NCI-H2227 (cell line): ENCODE data around the gene RANBP17.
A peak's percentile ranks its signal among the peaks of the same experiment; 100 is the strongest.
"Not testable (repeated sequence)": the region's sequence is repeated elsewhere in the genome, so short reads cannot be mapped to it uniquely, and the experiment has no call there.

ENCODE experiments used
- DNase-seq: peaks from one replicate; lab custom pipeline; 2025; ENCODE audit not compliant: unreplicated experiment; lab: John Stamatoyannopoulos, UW

Gene RANBP17

DNA sequence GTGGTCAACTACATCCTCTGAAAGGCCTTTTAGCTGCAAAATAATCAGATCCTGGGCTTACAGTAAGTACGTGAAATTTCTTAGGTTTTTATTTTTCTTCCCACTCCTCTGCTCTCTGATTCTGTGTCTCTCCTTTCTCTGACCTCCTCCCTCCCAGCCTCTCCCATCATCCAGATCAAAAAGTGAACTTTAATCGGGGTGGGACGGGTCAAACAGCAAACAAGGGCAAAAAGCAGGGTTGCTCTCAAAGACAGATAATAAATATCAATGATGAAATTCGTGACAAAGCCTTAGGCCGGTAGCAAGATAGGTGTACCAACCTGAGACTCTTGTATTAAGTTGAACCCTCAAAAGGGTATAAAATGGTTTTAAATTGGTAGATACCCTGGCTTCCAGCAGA, 76.1 kb downstream of the RANBP17 start:
- DNase-seq: no peak

DNA sequence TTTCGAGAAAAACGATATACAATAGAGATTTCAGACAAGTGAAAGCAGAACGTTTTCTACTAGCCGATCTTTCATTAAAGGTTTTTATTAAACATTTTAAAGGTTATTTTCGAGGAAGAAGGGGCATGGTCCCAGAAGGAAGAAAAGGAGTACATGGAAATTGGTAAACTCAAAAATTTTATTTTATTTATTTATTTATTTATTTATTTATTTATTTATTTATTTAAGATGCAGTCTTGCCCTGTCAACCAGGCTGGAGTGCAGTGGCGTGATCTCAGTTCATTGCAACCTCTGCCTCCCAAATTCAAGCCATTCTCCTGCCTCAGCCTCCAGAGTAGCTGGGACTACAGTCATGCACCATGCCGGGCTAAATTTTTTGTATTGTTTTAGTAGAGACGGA, 77.4 kb downstream of the RANBP17 start:
- DNase-seq: no peak

DNA sequence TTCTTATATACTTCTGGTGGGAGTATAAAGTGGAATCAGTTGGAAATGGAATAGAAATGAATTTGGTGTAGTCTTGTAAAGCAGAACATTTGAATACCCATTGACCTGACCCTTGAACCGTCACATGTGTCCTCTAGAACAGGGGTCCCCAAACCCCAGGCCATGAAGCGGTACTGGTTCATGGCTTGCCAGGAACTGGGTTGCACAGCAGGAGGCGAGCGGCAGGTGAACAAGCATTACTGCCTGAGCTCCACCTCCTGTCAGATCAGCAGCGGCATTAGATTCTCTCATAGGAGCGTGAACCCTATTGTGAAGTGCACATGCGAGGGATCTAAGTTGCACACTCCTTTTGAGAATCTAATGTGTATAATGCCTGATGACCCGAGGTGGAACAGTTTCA, 80.0 kb downstream of the RANBP17 start:
- no peak for DNase-seq

DNA sequence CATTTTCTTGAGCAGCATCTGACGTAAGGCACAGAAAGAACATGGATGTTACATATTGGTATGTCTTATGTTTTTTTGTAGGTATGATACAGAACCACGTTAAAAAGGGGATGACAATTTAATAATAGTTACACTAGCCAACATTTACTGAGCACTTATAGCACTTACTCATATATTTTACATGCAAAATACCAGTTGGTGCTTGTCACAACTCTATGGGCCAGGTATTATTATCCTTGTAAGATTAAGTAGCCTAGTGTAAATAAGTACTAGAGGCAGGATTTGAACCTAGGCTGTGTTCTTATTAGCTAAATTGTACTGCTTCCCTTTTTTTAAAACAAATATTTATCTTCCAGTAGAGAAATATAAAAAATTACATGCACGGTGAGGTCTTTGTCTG, 83.5 kb downstream of the RANBP17 start:
- no peak for DNase-seq

DNA sequence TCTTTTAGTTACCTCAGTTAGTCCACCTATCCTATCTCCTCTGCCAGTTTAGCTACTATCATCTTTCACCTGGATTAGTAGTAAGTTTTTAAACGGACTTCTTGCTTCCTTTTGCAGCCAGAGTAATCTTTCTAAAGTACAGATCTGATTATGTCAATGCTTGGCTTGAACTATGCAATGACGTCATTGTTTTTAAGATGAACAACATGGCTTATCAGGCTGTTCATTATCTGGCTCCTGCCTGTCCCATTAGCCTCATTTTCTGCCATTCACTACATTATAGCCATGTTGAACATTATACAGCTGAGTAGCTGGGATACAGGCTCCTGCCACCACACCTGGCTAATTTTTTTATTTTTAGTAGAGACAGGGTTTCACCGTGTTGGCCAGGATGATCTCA, 98.7 kb downstream of the RANBP17 start:
- no peak for DNase-seq

DNA sequence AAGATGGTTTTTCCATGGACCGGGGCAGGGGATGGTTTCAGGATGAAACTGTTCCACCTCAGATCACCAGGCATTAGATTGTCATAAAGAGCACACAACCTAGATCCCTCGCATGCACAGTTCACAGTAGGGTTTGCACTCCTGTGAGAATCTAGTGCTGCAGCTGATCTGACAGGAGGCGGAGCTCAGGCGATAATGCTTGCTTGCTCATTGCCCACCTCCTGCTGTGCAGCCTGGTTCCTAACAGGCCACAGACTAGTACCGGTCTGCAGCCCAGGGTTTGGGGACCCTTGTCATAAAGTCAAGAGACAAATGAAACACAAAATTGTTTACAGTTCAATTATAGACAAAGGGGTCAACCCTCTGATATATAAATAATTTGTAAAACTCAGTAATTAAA, 101.7 kb downstream of the RANBP17 start:
- no peak for DNase-seq

DNA sequence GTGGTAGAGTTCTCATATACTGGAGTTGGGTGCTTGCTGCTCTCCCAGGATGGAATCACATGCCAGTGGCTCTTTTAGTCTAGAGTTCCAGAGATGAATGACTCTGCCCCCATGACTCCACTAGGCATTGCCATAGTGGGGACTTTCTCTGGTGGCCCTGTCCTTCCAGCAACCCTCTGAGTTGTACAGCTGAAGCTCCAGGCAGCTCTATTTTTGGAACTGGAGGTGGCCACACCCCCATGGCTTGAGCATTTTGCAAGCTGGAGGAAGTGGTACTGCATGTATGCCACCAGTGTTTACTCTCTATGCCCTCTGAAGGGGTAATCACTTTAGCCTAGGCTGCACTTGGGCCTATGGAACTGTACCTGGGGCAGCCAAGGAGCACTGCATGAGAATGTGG, 112.6 kb downstream of the RANBP17 start:
- no peak for DNase-seq

DNA sequence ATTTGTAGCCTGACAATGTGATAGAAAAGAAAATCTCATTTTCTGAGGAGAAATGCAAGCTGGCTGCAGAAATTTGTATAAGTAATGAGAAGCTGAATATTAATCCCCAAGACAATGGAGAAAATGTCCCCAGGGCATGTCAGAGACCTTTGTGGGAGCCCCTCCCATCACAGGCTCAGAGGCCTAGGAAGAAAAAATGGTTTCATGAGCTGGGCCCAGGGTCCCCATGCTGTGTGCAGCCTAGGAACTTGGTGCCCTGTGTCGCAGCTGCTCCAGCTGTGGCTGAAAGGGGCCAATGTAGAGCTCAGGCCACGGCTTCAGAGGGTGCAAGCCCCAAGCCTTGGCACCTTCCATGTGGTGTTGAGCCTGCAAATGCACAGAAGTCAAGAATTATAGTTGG, 118.4 kb downstream of the RANBP17 start:
- not testable (repeated sequence) for DNase-seq

DNA sequence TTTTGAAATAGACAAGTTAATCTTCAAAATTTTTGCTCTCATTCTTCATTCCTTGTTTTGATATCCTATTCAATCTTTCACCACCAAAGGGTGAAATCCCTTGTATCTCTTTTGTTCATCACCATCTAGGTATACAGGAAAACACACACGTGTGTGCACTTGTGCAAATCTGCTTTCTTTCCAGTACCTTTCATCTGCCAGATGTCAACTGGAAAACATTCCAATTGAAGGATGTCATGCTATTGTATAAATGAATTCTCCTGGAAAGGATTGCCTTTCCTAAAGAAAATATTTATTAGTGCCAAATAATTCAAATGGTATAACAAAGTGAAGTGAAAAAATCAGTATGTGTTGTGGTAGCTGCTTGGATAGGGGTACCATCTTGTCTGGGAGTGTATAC, 123.7 kb downstream of the RANBP17 start:
- DNase-seq: no peak

DNA sequence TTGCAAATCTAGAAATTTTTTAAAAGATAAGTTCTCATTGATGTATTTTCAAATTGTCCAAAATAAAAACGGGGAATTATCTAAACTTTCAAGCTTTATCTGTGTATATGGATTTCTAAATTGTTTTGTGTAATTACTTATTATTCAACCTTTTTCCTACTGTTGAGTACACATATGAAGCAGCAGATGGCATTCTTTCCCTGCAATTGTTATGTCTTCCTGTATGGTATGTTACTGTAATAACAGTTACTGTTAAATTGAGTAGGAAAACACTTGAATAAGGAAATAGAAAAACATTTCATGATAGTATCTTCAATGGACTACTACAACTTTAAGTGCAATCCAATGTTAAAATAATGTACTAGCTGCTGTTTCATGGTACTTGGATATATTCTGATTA, 124.8 kb downstream of the RANBP17 start:
- peak; percentile 38 for DNase-seq

DNA sequence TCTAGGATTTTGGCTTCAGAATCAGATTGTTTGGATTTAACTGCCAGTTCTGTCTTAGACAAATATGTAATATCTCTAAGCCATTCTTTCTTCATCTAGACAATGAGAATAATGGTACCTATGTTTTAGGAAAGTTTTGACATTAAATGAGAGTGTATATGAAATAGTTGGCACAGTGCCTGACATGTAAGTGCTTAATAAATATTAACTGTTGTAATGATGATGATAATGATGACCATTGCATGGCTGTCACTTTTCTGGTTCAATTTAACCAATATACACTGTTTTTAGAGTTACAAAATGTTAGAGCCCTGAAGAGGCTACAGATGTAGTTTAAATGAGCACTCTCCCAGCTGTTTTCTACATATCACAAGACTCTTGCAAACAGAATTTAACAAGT, 131.7 kb downstream of the RANBP17 start:
- DNase-seq: no peak

DNA sequence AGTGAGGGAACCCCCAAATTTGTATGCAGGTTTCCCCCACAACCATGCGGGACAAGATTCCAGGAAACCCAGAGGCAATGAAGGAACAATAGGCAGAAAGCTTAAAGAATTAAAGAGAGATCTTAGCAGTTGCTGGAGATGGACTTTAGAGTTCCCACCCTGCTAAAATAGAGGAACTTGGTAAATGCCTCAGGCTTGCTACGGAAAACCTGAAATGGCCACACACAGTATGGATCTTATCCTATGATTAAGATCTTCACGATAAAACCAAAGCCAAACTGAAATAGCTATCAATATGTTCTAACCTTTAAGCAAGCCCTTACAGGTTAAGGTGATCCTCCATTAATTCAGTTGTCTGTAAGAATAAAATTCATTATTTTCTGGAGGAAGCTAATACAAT, 148.3 kb downstream of the RANBP17 start:
- DNase-seq: no peak

DNA sequence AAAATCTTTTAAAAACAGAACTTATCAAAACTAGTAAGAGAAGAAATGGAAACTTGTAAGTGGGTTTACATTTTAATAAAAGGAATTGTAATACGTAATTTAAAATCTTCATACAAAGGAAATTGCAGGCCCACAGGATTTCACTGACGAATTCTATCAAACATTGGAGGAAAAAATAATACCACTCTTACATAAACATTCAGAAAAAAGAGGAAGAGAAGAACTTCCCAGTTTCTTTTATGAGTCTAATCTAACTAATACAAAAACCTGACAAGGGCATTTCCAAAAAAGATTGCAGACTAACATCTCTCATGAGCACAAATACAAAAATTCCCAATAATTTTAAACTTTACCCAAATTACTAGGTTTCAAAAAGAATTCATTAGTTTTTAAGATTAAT, 149.0 kb downstream of the RANBP17 start:
- DNase-seq: no peak

DNA sequence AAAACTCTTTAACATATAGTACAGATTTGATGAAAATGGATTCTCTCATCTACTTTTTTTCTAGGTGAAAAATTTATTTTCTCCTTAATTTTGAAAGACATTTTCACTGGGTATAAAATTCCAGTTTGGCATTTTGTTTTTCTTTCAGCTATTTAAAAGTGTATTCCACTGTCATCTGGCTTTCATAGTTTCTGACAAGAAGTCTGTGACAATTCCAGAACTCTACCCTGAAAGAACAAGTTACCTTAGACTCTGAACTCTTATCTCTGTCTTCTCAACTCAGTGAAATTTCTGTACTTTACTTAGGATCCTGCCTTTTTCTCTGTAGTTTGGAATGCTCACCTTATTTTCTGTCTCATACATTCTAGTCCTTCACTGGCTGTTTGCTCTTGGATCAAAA, 161.7 kb downstream of the RANBP17 start:
- no peak for DNase-seq

DNA sequence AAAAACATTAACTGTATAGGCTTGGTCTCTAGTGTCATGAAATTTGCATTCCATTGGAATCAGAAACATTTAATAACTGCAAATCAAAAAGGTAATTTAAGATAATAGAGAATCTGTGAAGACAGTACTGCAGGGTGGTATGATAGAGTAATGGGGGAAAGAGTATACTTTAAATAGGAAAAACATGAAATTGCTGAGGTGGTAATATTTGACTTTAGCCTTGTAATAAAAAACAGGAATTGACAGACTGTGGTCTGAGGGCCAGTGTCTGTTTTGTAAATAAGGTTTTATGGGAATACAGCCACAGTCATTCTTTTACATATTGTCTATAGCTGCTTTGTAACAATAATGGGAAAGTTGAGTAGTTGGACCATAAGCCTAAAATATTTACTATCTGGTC, 162.3 kb downstream of the RANBP17 start:
- DNase-seq: no peak

DNA sequence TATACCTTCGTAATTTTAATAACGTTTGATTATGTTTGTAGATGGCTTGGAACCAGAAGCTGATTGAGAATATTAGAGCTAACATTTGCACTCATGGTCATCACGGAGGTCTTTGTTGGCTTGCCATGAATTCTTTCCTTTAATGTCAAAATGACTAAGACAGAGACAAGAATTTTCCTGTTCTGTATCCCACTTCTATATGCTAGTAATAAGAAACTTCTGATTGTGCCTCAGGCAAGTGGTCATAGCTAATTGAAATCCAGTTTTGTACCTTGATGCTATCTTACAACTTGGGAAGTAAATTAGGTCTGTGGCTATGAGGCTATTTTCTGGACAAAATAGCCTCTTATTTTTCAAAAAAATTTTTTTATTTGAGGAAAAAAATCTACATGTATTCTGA, 167.6 kb downstream of the RANBP17 start:
- no peak for DNase-seq

DNA sequence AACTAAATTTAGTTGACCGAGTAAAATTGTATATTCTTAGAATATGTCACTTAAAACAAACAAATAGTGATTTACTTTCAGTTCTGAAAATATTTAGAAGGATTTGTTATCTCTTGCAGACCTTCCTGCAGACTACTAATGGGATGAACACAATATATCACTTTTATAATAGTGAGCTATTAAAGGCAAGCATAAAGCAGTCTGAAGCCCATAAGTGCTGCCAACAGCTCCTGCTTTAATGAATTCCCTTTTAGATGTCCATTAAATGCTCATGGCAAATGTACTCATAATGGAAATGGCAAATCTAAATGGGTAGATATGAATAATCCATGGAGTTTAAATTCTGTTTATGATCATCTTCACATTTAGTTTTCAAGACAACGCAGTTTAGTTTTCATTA, 170.2 kb downstream of the RANBP17 start:
- DNase-seq: peak; percentile 1

DNA sequence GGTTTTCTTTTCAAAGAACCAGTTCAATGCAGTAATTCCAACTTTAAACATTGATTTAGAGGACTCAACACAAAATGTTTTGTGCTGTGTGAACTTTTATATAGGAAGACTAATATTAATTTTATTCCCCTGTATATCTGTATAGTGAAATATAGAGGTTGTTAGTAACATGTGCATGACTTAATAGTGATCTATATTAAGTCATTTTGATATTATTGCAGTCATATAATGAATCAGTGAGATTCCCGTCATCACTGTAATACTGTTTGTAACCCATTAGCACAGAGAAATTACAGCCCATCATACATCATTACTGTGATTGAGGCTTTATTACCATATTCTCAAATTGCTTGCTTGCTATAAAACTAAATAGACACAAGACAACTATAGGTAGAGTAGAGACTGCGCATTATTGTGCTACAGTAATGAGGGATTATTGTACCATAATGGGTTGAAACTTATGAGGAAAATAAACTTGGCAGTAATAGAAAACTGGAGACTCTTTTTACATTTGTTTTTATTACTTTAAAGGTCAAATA, 170.7 kb downstream of the RANBP17 start:
- DNase-seq: no peak

DNA sequence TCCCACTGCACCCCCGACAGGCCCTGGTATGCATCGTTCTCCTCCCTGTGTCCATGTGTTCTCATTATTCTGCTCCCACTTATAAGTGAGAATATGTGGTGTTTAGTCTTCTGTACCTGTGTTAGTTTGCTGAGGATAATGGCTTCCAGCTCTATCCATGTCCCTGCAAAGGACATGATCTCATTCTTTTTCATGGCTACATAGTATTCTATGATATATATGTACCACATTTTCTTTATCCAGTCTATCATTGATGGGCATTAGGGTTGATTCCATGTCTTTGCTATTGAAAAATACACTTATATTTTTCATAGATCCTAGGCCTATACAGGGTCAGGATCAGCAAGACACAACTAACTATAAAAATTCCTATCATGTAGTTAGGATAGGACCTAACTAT, 180.1 kb downstream of the RANBP17 start:
- DNase-seq: not testable (repeated sequence)

DNA sequence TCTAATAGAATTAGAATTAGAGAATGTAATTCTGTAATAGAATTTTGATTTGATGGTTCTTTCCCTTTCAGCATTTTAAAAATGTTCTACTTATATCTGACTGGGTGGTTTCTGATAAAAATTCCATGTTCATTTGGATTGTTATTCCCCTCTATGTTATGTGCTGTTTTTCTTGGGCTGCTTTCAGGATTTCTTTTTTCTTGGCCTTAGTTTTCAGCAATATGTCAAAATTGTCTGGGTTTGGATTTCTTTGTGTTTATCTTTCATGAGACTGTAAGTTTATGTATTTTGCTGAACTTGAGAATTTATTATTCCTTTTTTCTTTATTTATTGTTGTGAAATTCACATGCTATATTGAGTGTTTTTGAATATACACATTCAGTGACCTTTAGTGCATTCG, 189.1 kb downstream of the RANBP17 start:
- DNase-seq: no peak

DNA sequence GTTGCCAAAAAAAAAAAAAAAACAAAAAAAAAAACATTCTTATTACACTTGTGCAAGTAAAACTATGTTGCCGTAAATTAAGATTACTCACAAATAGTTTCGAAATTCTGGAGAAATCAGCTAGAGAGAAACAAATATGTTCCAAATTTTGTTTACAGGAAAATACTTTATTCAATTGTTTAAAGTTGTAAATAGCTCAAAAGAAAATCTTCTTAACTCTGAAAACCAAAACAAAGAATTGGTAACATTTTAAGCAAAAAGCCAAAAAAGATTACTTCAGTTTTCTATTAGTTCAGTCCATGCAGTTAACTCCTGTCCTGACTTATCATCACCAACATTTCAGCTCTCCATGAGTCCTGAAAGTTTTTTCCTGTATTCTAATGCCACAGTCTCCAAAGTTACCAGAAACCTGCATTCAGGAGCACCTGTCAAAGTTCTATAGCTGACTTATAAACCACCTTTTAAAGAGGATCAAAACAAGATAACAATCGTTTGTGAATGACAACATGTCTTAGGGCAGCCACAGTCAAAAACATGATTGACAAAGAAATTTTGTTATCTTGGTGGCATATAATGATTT, 194.1 kb downstream of the RANBP17 start:
- DNase-seq: no peak

DNA sequence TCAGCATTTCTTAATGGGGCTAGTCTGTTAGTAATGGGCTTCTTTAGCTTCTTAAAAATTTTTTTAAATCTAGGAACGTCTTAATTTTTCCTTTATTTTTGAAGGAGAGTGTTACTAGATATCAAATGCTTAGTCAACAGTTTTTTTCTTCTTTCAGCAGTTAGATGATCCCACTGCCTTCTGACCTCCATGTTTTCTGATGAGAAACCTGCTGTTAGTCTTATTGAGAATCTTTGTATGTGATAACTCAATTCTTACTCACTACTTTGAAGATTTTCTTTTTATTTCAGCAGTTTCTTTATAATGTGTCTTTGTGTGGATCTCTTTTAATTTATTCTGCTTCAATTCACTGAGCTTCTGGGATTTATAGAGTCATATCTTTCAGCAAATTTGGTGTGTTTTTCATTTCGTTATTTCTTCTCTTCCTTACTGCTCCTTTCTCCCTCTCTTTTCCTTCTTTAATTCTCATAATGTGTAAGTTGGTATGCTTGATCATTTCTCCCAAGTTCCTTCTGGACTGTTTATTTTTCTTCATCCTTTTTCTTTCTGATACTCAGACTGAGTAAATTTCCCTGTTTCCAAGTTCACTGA, 205.8 kb downstream of the RANBP17 start:
- DNase-seq: no peak

DNA sequence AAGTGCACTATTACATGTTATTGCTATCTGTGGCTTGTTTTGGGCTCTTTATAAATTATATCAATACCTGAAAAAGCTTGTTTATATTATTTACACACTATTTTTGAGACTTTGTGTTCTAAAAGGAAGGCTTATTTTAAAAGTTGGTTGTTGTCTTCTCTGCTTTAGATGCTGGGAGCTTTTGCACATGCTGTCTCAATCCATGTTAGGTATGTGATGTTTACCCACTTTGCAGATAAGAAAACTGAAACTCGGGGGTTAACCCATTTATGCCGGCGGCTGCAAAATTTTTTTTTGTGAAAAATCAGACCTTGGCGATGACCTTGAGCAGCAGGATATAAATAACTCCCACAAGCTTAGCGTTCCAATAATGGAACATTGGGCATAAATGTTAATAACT, 212.9 kb downstream of the RANBP17 start:
- DNase-seq: no peak
